HuH-7.5 (cell line): Measurements from ENCODE around the gene KLHDC7B.
A peak's percentile ranks its signal among the peaks of the same experiment; 100 is the strongest.

ENCODE experiments used
- DNase-seq: peaks from one replicate; pipeline ENCODE4 v3.0.0; 2011; ENCODE audit warnings: low spot score

The KLHDC7B gene

GRCh38 chr22:50595189-50595588 is 49.5 kb downstream of the KLHDC7B start:
- no peak for DNase-seq

- no peak for DNase-seq
These were observed 51.4 kb downstream of the KLHDC7B start for GRCh38 chr22:50597097-50597496.

- DNase-seq, result peak; percentile 97
These were observed 54.2 kb downstream of the KLHDC7B start for GRCh38 chr22:50599816-50600455.

GRCh38 chr22:50600538-50600937 is 54.8 kb downstream of the KLHDC7B start, which contains the start of gene MAPK8IP2:
Gene MAPK8IP2, plus strand, starts transcription at chr22:50600793. Its CDS starts 26 bp downstream, at chr22:50600819.
- peak; percentile 79 for DNase-seq
